ENCODE data around the gene CD99L2. TPM values are rescaled to one million over a fixed set of nuclear protein-coding genes. Genes with fewer than 3 reads are reported as not detected.

The CD99L2 gene
- total and polyA plus RNA-seq, 2 of the 8 experiments (the other 6 are each of a cell fraction or from before 2014, with no cell fraction given): 8.0 to 8.5 TPM

- Histone ChIP-seq H3K14ac (ENCODE audit: insufficient read length) (no peak overlapping the region), H2BK120ac (replicated peaks; ENCODE audit: low read depth, low read length) (no peak overlapping the region), H2BK12ac (ENCODE audit: low read depth, low read length) (no peak overlapping the region), H3K79me1 (ENCODE audit: low read depth, low read length) (no peaks in the 10 kb centered on the region), H3K4ac (replicated peaks; ENCODE audit: insufficient read length, low read depth, low read length) (no peak overlapping the region), H3K9ac (replicated peaks in 1 of 4; ENCODE audit: extremely low read depth in 1 of 4, low read depth in 3 of 4, low read length in 3 of 4) (no peak overlapping the region), H3K4me3 (ENCODE audit: extremely low read depth in 1 of 4, insufficient read depth in 2 of 4, low read depth in 3 of 4, low read length in 4 of 4) (no peak overlapping the region), H2AFZ (ENCODE audit: low read length) (no peak overlapping the region), H2AK5ac (ENCODE audit: low read depth, low read length) (no peak overlapping the region), H2BK5ac (ENCODE audit: low read depth, low read length) (no peak overlapping the region), H3K27me3 (replicated peaks in 1 of 4; ENCODE audit: control insufficient read depth in 3 of 4, extremely low read depth in 1 of 4, insufficient read depth in 3 of 4, low read length in 3 of 4) (no peaks in the 10 kb centered on the region), H3K56ac (replicated peaks; ENCODE audit: insufficient read length, low read depth, low read length) (no peak overlapping the region), H3K9me3 (ENCODE audit: insufficient read depth in 2 of 2, low read depth in 1 of 2, low read length in 1 of 2) (no peaks in the 10 kb centered on the region), H3K23me2 (ENCODE audit: low read depth, low read length) (no peaks in the 10 kb centered on the region), H3K23ac (ENCODE audit: insufficient read length) (no peak overlapping the region), H4K8ac (ENCODE audit: extremely low read depth, insufficient read depth, low read length) (no peak overlapping the region), H3K27ac (ENCODE audit: low read depth, low read length) (no peak overlapping the region), H3K4me2 (ENCODE audit: insufficient read depth in 1 of 2, low read depth in 2 of 2, low read length in 2 of 2) (no peak overlapping the region), H3K4me1 (replicated peaks in 1 of 4; ENCODE audit: control insufficient read depth in 3 of 4, insufficient read depth in 4 of 4, low read length in 3 of 4) (peaks cover 0 to 8% (median 3%) of the 10 kb centered on the region in 4 experiments; a peak in 4 of 7 replicates), H4K91ac (replicated peaks; ENCODE audit: insufficient read length, low read length) (no peak overlapping the region), H2BK15ac (ENCODE audit: low read length) (no peak overlapping the region), H4K20me1 (replicated peaks in 1 of 2; ENCODE audit: control insufficient read depth in 1 of 2, insufficient read depth in 2 of 2, low read length in 2 of 2) (peaks cover 0 to 5% of the 10 kb centered on the region in 2 experiments), H3K79me2 (ENCODE audit: control insufficient read depth in 1 of 2, insufficient read depth in 2 of 2, low read length in 2 of 2) (peaks cover 0 to 5% of the 10 kb centered on the region in 2 experiments; a peak in 1 of 4 replicates), H2BK20ac (ENCODE audit: low read length) (no peak overlapping the region), H4K5ac (ENCODE audit: insufficient read length, low read depth, low read length) (no peak overlapping the region), H3K18ac (ENCODE audit: extremely low read depth, low read length) (no peak overlapping the region; the same call in 1 of the 2 replicates), H3K36me3 (ENCODE audit: control insufficient read depth in 2 of 4, insufficient read depth in 4 of 4, low read length in 3 of 4) (no peaks in the 10 kb centered on the region)
- DNase-seq (ENCODE audit: low read depth in 1 of 2, low spot score in 2 of 2) (no peak), FAIRE-seq (no peak)
- 78% methylated on average over 3 of the region's 4 CpGs; no CpG with 5 or more reads in 1 of the 2 experiments for WGBS, 2 experiments (ENCODE audit: extremely low coverage in 1 of 2, insufficient coverage in 1 of 2, insufficient read length in 1 of 2, insufficient replicate concordance in 2 of 2, low coverage in 1 of 2, low lambda C conversion rate in 2 of 2, missing lambda C conversion rate in 1 of 2)
- CTCF ChIA-PET (ENCODE audit: partially characterized antibody): interaction anchor here (0.7 kb wide), 1 partner anchor 1948 kb away, joined by 4 read pairs; no protein-coding TSS in a partner anchor
- POLR2A ChIA-PET (ENCODE audit: partially characterized antibody): interaction anchor here (0.6 kb wide), 1 partner anchor 70 kb away, joined by 3 read pairs; no protein-coding TSS in a partner anchor
- TF ChIP-seq POU5F1 (IDR thresholded peaks at IDR 0.05; ENCODE audit: low read depth, low read length): no peak
- TF ChIP-seq RNF2 (IDR thresholded peaks at IDR 0.05; ENCODE audit: borderline replicate concordance, low read depth, low read length, missing control alignments, poor library complexity, severe bottlenecking): no peak
- no peak for TF ChIP-seq CTCF (IDR thresholded peaks at IDR 0.05; ENCODE audit: control extremely low read depth in 1 of 3, insufficient read depth in 1 of 3, low read depth in 1 of 3, low read length in 3 of 3)
- no peak for TF ChIP-seq TCF12 (IDR thresholded peaks at IDR 0.05; ENCODE audit: low read depth, low read length)
- no peak for TF ChIP-seq CTBP2 (IDR thresholded peaks at IDR 0.05; ENCODE audit: borderline replicate concordance, insufficient read depth, insufficient read length, low read length)
- no peak for TF ChIP-seq CHD1 (IDR thresholded peaks at IDR 0.05; ENCODE audit: low read depth, low read length)
- TF ChIP-seq JUN (IDR thresholded peaks at IDR 0.05; ENCODE audit: low read depth, low read length): no peak
- no peak for TF ChIP-seq KDM5A (IDR thresholded peaks at IDR 0.05; ENCODE audit: low read length)
- no peak for TF ChIP-seq CHD2 (IDR thresholded peaks at IDR 0.05; ENCODE audit: low read length)
- no peak for TF ChIP-seq ATF3 (IDR thresholded peaks at IDR 0.05; ENCODE audit: insufficient read depth, low read depth, low read length)
- TF ChIP-seq TBP (IDR thresholded peaks at IDR 0.05; ENCODE audit: low read depth, low read length): no peak
Measured at GRCh38 chrX:150870029-150870428, 28.4 kb downstream of the CD99L2 start.
